8988T (cell line): ENCODE data around the gene ATP9B.
"Not testable (repeated sequence)": the region's sequence is repeated elsewhere in the genome, so short reads cannot be mapped to it uniquely, and the experiment has no call there.

Source experiments
- DNase-seq: peaks from one replicate; pipeline ENCODE4 v3.0.0; 2011

The ATP9B gene

GRCh38 chr18:79372461-79372860 is 303.3 kb downstream of the ATP9B start:
- DNase-seq = no peak

- DNase-seq = no peak
Observed at GRCh38 chr18:79372991-79373390, 303.8 kb downstream of the ATP9B start.

- DNase-seq = no peak
Observed at GRCh38 chr18:79373736-79374135, 304.5 kb downstream of the ATP9B start.

GRCh38 chr18:79374408-79375171 is 305.4 kb downstream of the ATP9B start:
- no peak for DNase-seq

DNA sequence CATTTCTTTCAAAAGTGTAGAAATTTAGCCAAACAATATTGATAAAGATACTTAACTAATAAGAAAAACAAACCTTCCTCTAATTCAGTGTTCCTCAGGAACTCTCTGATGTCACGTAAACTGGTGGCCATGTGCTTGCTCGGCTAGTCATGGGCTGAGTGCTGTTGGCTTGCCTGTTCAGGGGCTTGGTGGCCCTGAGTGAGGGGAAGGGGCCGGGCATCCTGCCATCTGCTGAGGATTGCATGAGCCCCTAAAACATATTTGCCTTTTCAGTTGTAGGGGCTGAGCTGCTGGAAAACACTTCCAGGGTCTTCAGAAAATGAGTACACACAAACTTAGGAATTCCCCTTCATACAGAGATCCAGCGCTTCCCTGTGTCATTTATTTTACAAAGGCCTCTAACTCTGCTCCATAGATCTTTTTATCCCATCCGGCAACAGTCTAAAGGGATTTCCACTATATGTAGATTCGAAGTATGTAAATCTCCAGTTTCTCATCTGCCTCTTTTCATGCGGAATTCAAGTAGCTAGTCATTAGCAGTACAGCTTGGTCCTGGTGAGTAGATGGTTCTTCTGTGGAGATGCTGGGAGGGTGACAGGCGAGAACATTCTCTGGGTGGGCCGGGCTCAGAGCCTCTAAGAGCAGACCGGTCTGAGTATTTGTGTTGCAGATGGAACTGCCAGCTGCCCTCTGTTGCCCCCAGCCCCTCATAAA is 306.4 kb downstream of the ATP9B start:
- no peak for DNase-seq

- DNase-seq = not testable (repeated sequence)
Observed at GRCh38 chr18:79376661-79377060, 307.5 kb downstream of the ATP9B start.

DNA sequence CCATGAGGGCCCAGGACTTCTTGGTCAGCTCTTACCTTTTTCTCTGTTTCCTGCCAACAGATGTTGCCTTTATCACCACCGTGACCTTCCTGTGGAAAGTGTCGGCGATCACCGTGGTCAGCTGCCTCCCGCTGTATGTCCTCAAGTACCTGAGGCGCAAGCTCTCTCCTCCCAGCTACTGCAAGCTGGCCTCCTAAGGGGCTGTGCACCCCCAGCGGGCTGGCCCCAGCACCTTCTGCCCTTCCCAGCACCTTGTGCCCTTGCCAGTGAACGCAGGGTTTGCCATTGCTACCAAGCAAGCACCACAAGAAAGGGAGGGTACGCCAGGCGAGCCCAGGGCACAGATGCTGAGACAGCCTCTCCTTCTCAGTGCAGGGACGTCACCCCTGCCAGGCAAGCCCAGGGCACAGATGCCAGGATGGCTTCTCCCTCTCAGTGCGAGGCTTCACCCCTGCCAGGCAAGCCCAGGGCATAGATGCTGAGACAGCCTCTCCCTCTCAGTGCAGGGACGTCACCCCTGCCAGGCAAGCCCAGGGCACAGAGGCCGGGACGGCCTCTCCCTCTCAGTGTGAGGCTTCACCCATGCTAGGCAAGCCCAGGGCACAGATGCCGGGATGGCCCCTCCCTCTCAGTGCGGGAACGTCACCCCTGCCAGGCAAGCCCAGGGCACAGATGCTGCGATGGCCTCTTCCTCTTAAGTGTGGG is 308.1 kb downstream of the ATP9B start:
- no peak for DNase-seq

DNA sequence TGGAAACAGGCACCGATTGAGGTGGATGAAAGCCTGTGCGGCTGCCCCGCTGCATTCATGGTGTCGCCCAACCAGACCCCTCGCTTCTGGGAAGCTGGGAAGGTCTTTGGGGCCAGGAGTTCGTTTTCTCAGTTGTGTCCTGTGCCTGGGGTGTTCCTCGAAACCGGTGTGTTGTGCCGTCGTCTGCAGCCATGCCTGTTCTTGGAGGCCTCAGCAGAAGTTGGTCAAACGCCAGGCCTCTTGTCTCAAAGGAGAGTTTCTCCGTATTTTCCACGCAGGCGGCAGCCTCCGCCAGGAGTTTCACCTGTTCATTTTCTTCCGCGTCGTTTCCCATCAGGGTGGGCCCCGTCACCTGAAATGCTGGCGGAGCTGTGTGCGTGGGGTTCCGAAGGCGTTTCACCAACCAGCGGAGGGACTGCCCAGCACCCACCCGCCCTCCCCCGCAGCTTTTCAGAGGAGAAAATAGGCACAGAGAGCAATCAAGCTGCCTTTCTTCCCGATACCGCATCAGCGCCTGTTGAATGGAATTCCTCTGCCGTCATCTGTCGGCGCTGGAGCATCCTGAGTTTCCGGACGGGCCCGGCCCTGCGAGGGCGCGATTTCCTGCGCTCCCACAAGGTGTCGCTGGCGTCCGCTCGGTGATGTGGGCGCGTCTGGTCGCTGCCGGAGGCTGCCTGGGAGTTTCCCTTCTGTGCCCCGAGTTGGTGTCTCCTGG is 309.5 kb downstream of the ATP9B start:
- peak; percentile 63 for DNase-seq

DNA sequence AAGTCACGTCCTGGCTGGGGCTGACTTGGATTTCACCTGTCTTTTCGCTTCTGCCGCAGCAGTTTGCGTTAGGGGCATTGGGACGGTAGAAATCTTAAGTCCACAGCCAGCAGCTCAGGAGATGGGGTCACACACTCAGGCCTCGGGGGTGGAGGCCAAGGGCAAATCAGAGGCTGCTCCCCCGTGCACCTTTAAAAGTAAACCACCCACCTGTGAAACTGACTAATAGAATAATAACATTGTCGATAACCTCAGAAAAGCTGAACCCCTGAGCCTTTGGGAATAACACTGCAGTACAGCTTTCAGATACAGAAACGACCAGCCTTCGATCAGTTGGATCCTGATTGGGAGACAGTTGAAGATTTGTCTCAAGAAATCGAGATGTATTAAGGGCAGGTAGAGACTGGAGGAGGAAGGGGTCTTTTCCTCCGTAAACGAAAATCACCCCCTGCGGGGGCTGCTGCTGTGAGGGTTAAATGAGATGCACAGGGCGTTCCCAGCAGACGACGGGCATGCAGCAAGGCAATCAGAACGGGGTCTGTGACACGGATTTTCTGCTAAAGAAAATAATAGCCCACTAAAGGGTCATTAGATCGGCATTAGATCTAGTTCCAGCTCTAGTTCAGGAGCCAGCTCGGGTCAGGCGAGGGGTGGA is 310.2 kb downstream of the ATP9B start:
- no peak for DNase-seq

DNA sequence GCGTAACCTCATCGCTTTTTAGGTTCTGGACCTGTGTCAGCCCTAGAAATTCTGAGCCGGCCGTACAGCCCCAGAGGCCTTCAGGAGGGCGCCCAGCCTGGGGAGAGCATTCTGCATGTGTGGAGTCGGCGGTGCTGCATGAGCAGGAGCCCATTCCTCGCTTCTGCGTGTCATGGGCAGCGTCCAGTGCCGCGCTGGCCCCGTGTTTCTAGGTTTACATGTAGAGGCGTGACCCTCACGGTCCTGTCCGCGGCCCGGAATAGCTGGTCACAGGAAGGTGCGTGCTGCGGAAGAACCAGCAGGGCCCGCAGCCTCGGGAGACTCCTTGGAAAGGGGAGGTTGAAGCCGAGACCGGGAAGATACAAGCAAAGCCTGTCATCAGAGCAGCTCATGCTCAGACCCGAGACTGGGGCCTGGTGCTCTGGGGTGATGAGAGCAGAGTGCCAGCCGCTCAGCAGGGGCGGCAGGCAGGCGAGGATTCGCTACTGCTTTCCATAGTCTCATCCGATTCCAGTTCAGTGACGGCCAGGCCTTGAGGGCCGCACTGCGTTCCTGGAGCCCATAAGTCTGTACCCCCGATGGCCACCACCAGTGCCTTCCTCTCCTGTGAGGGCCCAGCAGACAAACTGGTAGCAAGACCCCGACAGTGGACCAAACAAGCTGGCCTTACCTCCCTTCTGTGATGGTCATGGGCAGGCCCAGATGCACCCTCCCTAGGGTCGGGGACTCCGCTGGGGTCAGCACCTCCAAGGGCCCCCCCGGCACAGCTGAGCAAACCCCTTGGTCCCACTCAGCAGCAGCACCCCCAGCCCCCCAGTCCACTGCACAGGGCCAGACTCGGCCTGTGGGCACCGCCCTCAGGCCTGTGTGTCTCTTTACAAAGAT is 311.0 kb downstream of the ATP9B start:
- no peak for DNase-seq

- peak; percentile 60 for DNase-seq
Observed at GRCh38 chr18:79380816-79381806, 311.9 kb downstream of the ATP9B start.

DNA sequence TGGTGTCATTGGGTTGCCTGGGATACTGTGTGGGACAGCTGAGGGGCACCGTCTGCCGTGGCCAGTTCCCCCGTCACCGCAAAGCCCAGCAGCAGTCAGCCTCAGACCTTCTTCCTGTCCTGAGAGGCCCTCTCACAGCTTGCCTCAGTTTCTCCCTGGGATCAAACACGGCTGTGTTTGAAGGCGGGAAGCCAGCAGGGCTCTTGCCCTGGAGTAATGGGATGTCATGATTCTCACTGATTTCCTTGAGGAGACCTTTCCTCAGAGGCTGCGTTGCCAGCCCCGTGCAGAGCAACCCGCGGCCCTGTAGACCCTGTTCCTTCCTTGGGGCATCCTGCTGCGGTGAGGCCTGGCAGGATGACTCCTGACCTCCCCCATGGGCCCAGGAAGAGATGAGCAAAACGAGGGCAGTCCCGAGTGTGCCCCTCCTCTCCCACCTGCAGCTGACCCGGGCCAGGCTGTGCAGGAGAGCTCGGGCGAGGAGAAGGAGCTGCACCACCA is 312.7 kb downstream of the ATP9B start:
- no peak for DNase-seq

- no peak for DNase-seq
Observed at GRCh38 chr18:79382681-79383387, 313.6 kb downstream of the ATP9B start.

GRCh38 chr18:79383388-79384056 is 314.3 kb downstream of the ATP9B start:
- no peak for DNase-seq

DNA sequence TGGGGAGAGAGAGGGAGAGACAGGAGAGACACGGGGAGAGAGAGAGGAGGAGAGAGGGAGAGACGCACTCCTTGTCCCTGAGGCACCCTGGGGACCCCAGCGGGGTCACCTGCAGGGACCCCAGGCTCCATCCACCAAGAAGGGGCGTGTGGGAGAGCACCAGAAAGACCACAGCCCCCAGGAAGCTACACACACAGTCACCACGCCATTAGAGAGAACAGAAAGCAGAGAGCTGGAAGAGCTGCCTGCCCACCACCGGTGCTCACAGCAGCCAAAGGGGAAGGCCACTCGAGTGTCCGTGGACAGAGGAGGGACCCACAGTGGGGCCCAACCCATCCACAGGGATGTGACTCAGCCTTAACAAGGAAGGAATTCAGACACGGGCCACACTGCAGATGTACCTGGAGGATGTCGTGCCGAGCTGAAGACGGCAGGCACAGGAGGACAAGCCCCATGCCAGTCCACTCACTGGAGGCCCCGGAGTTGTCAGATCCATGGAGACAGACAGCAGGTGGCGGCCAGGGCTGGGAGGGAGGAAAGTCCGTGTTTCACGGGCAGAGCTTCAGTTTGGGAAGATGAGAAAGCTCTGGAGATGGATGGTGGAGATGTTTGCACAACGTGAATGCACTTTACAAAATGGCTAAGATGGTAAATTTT is 315.1 kb downstream of the ATP9B start:
- no peak for DNase-seq

- no peak for DNase-seq
Observed at GRCh38 chr18:79384834-79385233, 315.6 kb downstream of the ATP9B start.

GRCh38 chr18:79385326-79385707 is 316.1 kb downstream of the ATP9B start:
- no peak for DNase-seq

GRCh38 chr18:79385708-79386341 is 316.6 kb downstream of the ATP9B start:
- no peak for DNase-seq
